HL-60/S4 treated with phorbol 12-myristate 13-acetate at 8.2 ng/mL for 4 days and 3 days (cell line): ENCODE measurements around the gene BACH2.
"Not testable (repeated sequence)": the region's sequence is repeated elsewhere in the genome, so short reads cannot be mapped to it uniquely, and the experiment has no call there.

Experiments
- in situ Hi-C: fragments of 300-500 bp; cut with MboI; formaldehyde crosslinking; loops from 2 replicates; pipeline ENCODE4 v1.15.0; 2022; ENCODE audit warnings: low sequenced_read_pairs

Gene BACH2

GRCh38 chr6:90044182-90044832, 252.3 kb downstream of the BACH2 start:
- in situ Hi-C loops, result no loop called here

- in situ Hi-C loops, result no loop called here
Observed at GRCh38 chr6:90040931-90041330, 255.7 kb downstream of the BACH2 start.

GRCh38 chr6:90039911-90040310, 256.7 kb downstream of the BACH2 start:
- in situ Hi-C loops, result no loop called here

GRCh38 chr6:90038961-90039653, 257.5 kb downstream of the BACH2 start:
- in situ Hi-C loops, result no loop called here

- in situ Hi-C loops, result no loop called here
Observed at GRCh38 chr6:90036963-90037362, 259.7 kb downstream of the BACH2 start.

- in situ Hi-C loops, result no loop called here
Observed at GRCh38 chr6:90035047-90035723, 261.5 kb downstream of the BACH2 start.

GRCh38 chr6:90033746-90034271, 262.8 kb downstream of the BACH2 start:
- in situ Hi-C loops, result no loop called here

- in situ Hi-C loops, result not testable (repeated sequence)
Observed at GRCh38 chr6:90032489-90033212, 264.0 kb downstream of the BACH2 start.

- in situ Hi-C loops, result no loop called here
Observed at GRCh38 chr6:90028995-90029635, 267.5 kb downstream of the BACH2 start.

- in situ Hi-C loops, result no loop called here
Observed at GRCh38 chr6:90028066-90028778, 268.4 kb downstream of the BACH2 start.

GRCh38 chr6:90026216-90026615, 270.4 kb downstream of the BACH2 start:
- in situ Hi-C loops, result no loop called here

GRCh38 chr6:90025523-90026061, 271.1 kb downstream of the BACH2 start:
- in situ Hi-C loops, result no loop called here

GRCh38 chr6:90024633-90025032, 272.0 kb downstream of the BACH2 start:
- in situ Hi-C loops, result no loop called here

- in situ Hi-C loops, result no loop called here
Observed at GRCh38 chr6:90021711-90022110, 274.9 kb downstream of the BACH2 start.

GRCh38 chr6:90020746-90021145, 275.9 kb downstream of the BACH2 start:
- in situ Hi-C loops, result no loop called here

GRCh38 chr6:90019216-90019615, 277.4 kb downstream of the BACH2 start:
- in situ Hi-C loops, result no loop called here

GRCh38 chr6:90015883-90016282, 280.8 kb downstream of the BACH2 start:
- in situ Hi-C loops, result no loop called here

GRCh38 chr6:90008908-90009501, 287.6 kb downstream of the BACH2 start:
- in situ Hi-C loops, result no loop called here

- in situ Hi-C loops, result no loop called here
Observed at GRCh38 chr6:90008189-90008907, 288.3 kb downstream of the BACH2 start.
